GM12865 (cell line): ENCODE measurements around the gene POU1F1.

Experiments used
- DNase-seq: peaks from one replicate; pipeline ENCODE4 v3.0.0; 2010; ENCODE audit warnings: low read depth
- H3K4me3 ChIP-seq: 2 replicates; pipeline ENCODE4 v1.5.1; 2011; ENCODE audit warnings: mild to moderate bottlenecking, low read depth, low read length, control low read depth
- CTCF ChIP-seq: IDR thresholded peaks from 2 replicates; pipeline ENCODE4 v1.5.1; 2011; ENCODE audit warnings: low read length, control low read depth, low read depth, inconsistent platforms; ENCODE audit not compliant: insufficient read depth; ENCODE audit errors: missing control alignments

The POU1F1 gene

GRCh38 chr3:87236093-87236492 is 40.3 kb downstream of the POU1F1 start:
- no peak for TF ChIP-seq CTCF
- H3K4me3 ChIP-seq: no peak overlapping the region
- no peak for DNase-seq

DNA sequence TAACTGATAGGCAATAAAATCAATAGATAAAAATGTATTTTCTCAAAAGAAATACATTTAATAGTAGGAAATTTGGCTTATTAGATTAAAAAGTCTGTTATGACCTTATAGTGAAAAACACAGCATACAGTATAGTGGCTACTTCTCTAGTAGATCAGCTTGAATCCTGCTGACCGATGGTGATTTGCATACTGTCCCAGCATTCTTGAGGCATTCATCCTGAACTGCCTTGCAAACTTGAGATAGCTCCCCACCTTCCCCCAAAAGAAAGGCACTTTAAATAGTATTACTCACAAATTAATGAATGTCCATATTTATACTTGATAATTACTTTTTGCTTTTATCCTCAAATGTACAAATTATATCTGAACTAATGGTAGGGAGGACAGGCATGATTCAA is 42.6 kb downstream of the POU1F1 start:
- DNase-seq: no peak
- no peak for TF ChIP-seq CTCF
- no peak overlapping the region for H3K4me3 ChIP-seq

- DNase-seq: no peak
- no peak for TF ChIP-seq CTCF
- no peak overlapping the region for H3K4me3 ChIP-seq
These were observed 47.3 kb downstream of the POU1F1 start for GRCh38 chr3:87229113-87229512.

DNA sequence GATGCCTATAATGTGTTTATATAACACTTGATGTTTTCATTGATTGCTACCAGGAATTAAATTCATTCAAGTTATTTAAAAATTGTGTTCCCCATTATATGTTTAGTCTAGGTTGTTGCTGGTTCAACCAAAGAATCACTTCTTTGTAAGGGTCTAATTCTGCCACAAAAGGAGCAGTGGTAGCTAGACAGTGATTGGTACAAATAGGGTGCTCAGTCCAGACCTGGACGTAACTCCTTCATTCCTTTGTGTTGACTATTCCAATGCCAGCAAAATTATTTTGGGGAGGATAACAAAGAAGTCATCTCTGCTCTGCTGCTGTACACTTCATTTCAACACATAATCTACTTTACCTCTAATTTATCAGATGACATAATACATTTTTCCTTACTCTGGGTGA is 48.1 kb downstream of the POU1F1 start:
- no peak for DNase-seq
- peak overlapping the region; percentile 77 for H3K4me3 ChIP-seq
- no peak for TF ChIP-seq CTCF

DNA sequence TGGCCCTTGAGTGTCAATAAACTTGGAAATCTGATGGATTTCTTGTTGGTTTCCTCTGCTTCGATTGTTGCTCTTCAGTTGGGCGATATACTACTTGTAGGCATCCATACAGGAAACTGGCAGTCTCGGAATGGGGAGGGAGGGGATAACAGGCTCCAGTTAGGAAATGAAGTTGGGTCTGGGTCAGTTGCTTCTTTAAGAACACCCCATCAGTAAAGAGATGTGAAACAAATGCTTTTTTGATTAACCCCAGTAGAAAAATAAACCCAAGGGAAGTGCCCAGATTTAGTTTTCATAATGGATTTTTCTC is 48.6 kb downstream of the POU1F1 start:
- DNase-seq: no peak
- TF ChIP-seq CTCF: no peak
- peak overlapping the region; percentile 77 for H3K4me3 ChIP-seq

GRCh38 chr3:87227104-87227834 is 49.1 kb downstream of the POU1F1 start, which contains the start of gene CHMP2B:
Gene CHMP2B, plus strand, starts transcription at chr3:87227309. Its CDS starts 214 bp downstream, at chr3:87227523.
- no peak for TF ChIP-seq CTCF
- H3K4me3 ChIP-seq: peak within 1 kb of the TSS; percentile 77
- DNase-seq: peak; percentile 94

DNA sequence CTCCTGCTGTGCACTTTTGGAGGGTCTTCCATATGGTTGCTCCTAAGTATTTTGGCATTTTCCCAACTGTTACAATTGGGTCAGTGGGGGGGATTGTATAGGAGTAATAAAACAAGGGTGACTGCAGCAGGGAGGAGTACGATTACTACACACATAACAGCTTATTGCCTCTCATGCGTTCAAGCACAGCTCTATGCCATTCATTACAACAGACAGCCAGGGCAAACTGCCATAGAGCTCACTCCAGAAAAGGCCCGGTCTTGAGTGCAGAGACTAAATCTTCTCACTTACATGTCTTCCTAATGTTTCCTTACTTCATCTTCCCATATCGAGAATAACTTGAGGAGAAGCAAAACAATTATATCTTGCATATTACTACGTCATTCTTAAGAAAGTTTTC is 50.7 kb downstream of the POU1F1 start:
- no peak for TF ChIP-seq CTCF
- H3K4me3 ChIP-seq: no peak overlapping the region
- no peak for DNase-seq
